ENCODE data around the gene HACD2. TPM values are rescaled to one million over a fixed set of nuclear protein-coding genes. Genes with fewer than 3 reads are reported as not detected.

The HACD2 gene
- polyA plus RNA-seq, 1 donor (not counting 4 experiments of a cell fraction or from before 2014, with no cell fraction given): 124 TPM

- no peaks in the 10 kb centered on the region for H3K9me1 ChIP-seq (ENCODE audit: control insufficient read depth, extremely low read depth, insufficient read depth, low read length)
- H3K9ac ChIP-seq (ENCODE audit: control insufficient read depth, extremely low read depth, insufficient read depth, low read length): no peak overlapping the region
- no peak for FAIRE-seq
- DNase-seq (ENCODE audit: low read depth, low spot score): no peak
- peaks cover 2% of the 10 kb centered on the region for H4K20me1 ChIP-seq (ENCODE audit: control insufficient read depth, extremely low read depth, insufficient read depth, low read length)
- peak in 1 of 3 experiments; percentile 50 for TF ChIP-seq CTCF (optimal IDR thresholded peaks at IDR 0.05 in 1 of 3, IDR thresholded peaks at IDR 0.05 in 1 of 3, conservative IDR thresholded peaks at IDR 0.05 in 1 of 3; ENCODE audit: extremely low read depth in 1 of 3, insufficient read depth in 2 of 3, low read length in 3 of 3)
- TF ChIP-seq EZH2 (IDR thresholded peaks at IDR 0.05; ENCODE audit: low read length): no peak
- H3K79me2 ChIP-seq (ENCODE audit: control insufficient read depth, insufficient read depth, low read length): no peaks in the 10 kb centered on the region
- peaks cover 76% of the 10 kb centered on the region for H3K27me3 ChIP-seq (ENCODE audit: control insufficient read depth, extremely low read depth, insufficient read depth, low read length)
- H2AFZ ChIP-seq (ENCODE audit: control insufficient read depth, low read length): no peak overlapping the region
- no peaks in the 10 kb centered on the region for H3K36me3 ChIP-seq (ENCODE audit: control insufficient read depth in 2 of 2, extremely low read depth in 1 of 2, insufficient read depth in 2 of 2, low read length in 2 of 2)
- H3K4me3 ChIP-seq (ENCODE audit: control insufficient read depth in 2 of 3, extremely low read depth in 1 of 3, insufficient read depth in 2 of 3, low read depth in 1 of 3, low read length in 3 of 3): peak overlapping the region in 1 of 3 experiments; percentile 5
- no peak overlapping the region for H3K27ac ChIP-seq (ENCODE audit: control insufficient read depth, insufficient read depth, low read length)
- dilution Hi-C loops (cut with MboI; ENCODE audit: extremely low pct_ligation_motif_present, low sequenced_read_pairs): no loop called here
- H3K4me1 ChIP-seq (ENCODE audit: control insufficient read depth, extremely low read depth, insufficient read depth, low read length): no peaks in the 10 kb centered on the region
- no peaks in the 10 kb centered on the region for H3K9me3 ChIP-seq (ENCODE audit: control insufficient read depth, low read depth, low read length)
- H3K4me2 ChIP-seq (ENCODE audit: control insufficient read depth, extremely low read depth, insufficient read depth, low read depth, low read length): no peak overlapping the region
Measured at GRCh38 chr3:123447749-123448517, 136.9 kb downstream of the HACD2 start.

GRCh38 chr3:123447416-123447748 is 137.5 kb downstream of the HACD2 start:
- Histone ChIP-seq H4K20me1 (ENCODE audit: control insufficient read depth, extremely low read depth, insufficient read depth, low read length) (peaks cover 2% of the 10 kb centered on the region), H3K9me1 (ENCODE audit: control insufficient read depth, extremely low read depth, insufficient read depth, low read length) (no peaks in the 10 kb centered on the region), H3K4me3 (ENCODE audit: control insufficient read depth in 2 of 3, extremely low read depth in 1 of 3, insufficient read depth in 2 of 3, low read depth in 1 of 3, low read length in 3 of 3) (no peak overlapping the region), H3K27ac (ENCODE audit: control insufficient read depth, insufficient read depth, low read length) (no peak overlapping the region), H3K4me1 (ENCODE audit: control insufficient read depth, extremely low read depth, insufficient read depth, low read length) (no peaks in the 10 kb centered on the region), H3K79me2 (ENCODE audit: control insufficient read depth, insufficient read depth, low read length) (no peaks in the 10 kb centered on the region), H3K36me3 (ENCODE audit: control insufficient read depth in 2 of 2, extremely low read depth in 1 of 2, insufficient read depth in 2 of 2, low read length in 2 of 2) (no peaks in the 10 kb centered on the region), H3K27me3 (ENCODE audit: control insufficient read depth, extremely low read depth, insufficient read depth, low read length) (peaks cover 74% of the 10 kb centered on the region), H3K9ac (ENCODE audit: control insufficient read depth, extremely low read depth, insufficient read depth, low read length) (no peak overlapping the region), H3K4me2 (ENCODE audit: control insufficient read depth, extremely low read depth, insufficient read depth, low read depth, low read length) (no peak overlapping the region), H3K9me3 (ENCODE audit: control insufficient read depth, low read depth, low read length) (no peaks in the 10 kb centered on the region), H2AFZ (ENCODE audit: control insufficient read depth, low read length) (no peak overlapping the region)
- no peak for TF ChIP-seq CTCF (optimal IDR thresholded peaks at IDR 0.05 in 1 of 3, IDR thresholded peaks at IDR 0.05 in 1 of 3, conservative IDR thresholded peaks at IDR 0.05 in 1 of 3; ENCODE audit: extremely low read depth in 1 of 3, insufficient read depth in 2 of 3, low read length in 3 of 3)
- no peak for TF ChIP-seq EZH2 (IDR thresholded peaks at IDR 0.05; ENCODE audit: low read length)
- DNase-seq (ENCODE audit: low read depth, low spot score): no peak
- dilution Hi-C loops (cut with MboI; ENCODE audit: extremely low pct_ligation_motif_present, low sequenced_read_pairs): no loop called here
- no peak for FAIRE-seq

All from keratinocyte (primary cell).